Thyroid gland (tissue), 4 donors: ENCODE measurements around the gene MTG2. TPM values are rescaled to one million over a fixed set of nuclear protein-coding genes. Genes with fewer than 3 reads are reported as not detected.
A peak's percentile ranks its signal among the peaks of the same experiment; 100 is the strongest.

Source experiments
- DNase-seq, 2 donors: peaks; one replicate each; pipeline ENCODE4 v3.0.0-alpha.2; 2019
- H3K27ac ChIP-seq, 3 donors: fragments of 200-600 bp; sonication (generic); 1 replicate in 2 of 3; 2 replicates in 1 of 3; pipeline ENCODE4 v1.5.1; 2016 to 2019; ENCODE audit warnings: mild to moderate bottlenecking in 1 of 3, moderate library complexity in 1 of 3
- H3K27me3 ChIP-seq: fragments of 200-600 bp; sonication (generic); one replicate; pipeline ENCODE4 v1.5.1; 2019
- H3K36me3 ChIP-seq, 2 donors: fragments of 200-600 bp; sonication (generic); one replicate each; pipeline ENCODE4 v1.5.1; 2016 to 2019
- H3K4me1 ChIP-seq, 2 donors: fragments of 200-600 bp; sonication (generic); one replicate each; pipeline ENCODE4 v1.5.1; 2017 to 2019
- H3K4me3 ChIP-seq, 3 donors: fragments of 200-600 bp; sonication (generic); replicated peaks in 1 of 3; 1 replicate in 2 of 3; 2 replicates in 1 of 3; pipeline ENCODE4 v1.5.1; 2016; ENCODE audit warnings: mild to moderate bottlenecking in 1 of 3
- H3K9me3 ChIP-seq: fragments of 200-600 bp; sonication (generic); one replicate; pipeline ENCODE4 v1.5.1; 2017
- POLR2A ChIP-seq, 2 donors: fragments of 450-650 bp; IDR thresholded peaks; one replicate each; pipeline ENCODE4 v1.6.1; 2017; ENCODE audit warnings: antibody characterized with exemption in 2 of 2, mild to moderate bottlenecking in 2 of 2, moderate library complexity in 1 of 2
- WGBS, 2 donors: methylation state at CpG; one replicate each; pipeline ENCODE4 v1.1.5; 2017; 5-methylcytosine and 5-hydroxymethylcytosine counted together
- intact Hi-C: fragments of 100-400 bp; cut with DNase I; formaldehyde crosslinking; loops from one replicate; pipeline ENCODE4 v1.15.1; 2023
- total RNA-seq, 4 donors: library from RNA; depleted of rRNA; stranded (reverse); fragments of >200 nt; gene quantifications; one replicate each; pipeline ENCODE4 v1.2.3, GENCODE V29; 2016
- TF ChIP-seq, protein P1 (sequence below), 6 experiments: fragments of 200-600 bp in 3 of 6; fragments of 450-650 bp in 3 of 6; sonication (generic) in 3 of 6; IDR thresholded peaks; one replicate each; pipeline ENCODE4 v1.5.1; 2016 to 2019; ENCODE audit warnings: antibody characterized with exemption in 6 of 6, mild to moderate bottlenecking in 2 of 6, inconsistent platforms in 1 of 6, moderate library complexity in 1 of 6

Gene MTG2
- total RNA-seq, 4 donors from 2014 or later = 21.6 to 38.2 (median 33.4) TPM

DNA sequence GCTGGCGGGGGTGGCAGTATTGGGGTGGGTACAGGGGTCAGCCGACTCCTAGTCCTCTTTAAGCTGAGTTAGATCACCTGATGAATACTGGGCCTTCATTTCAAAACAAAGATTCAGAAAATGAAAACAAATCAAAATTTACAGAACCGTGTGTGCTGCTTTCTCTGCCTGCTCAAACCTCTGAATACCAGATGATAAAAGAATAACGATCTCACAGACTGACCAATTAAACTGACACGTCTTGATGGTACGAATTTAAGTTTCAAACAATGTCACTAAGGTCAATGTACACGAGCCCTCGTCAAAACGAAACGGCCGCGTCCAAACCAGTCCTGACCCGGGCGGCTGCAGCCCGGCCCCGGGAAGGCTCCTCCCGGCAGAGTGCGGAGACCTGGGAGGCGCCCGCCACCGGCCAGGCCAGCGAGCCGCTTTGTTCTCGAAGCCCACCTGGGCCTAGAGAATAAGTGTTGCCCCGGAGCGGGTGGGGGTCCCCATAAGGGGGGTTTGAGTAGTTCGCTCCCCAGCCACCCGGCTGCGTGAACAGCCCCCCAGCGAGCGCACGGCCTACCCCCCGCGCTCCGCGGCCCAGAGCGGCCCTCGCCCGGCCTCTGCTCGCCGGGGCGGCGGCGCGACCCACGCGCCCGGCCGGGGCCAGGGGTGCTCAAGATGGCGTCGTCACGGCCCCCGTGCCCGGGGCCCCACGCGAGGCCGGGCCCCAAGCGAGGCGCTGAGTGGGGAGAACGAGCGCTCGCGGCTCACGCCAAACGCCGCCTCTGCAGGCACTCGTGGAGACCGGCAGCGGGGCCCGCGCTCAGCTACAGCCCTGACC lies 40.4 kb upstream of the MTG2 start:
- Histone ChIP-seq H3K27me3 (no peaks in the 10 kb centered on the region), H3K4me1 (peaks cover 21 to 33% of the 10 kb centered on the region in 2 donors), H3K9me3 (no peaks in the 10 kb centered on the region), H3K27ac (peak overlapping the region; percentile 24 to 93 (median 76)), H3K4me3 (peak overlapping the region; percentile 43 to 76 (median 67)), H3K36me3 (peaks cover 26 to 34% of the 10 kb centered on the region in 2 donors)
- DNase-seq = peak in 1 of 2 donors; percentile 14
- intact Hi-C loops = loop anchor here (5.0 to 10.0 kb wide), 2 partner anchors 75 to 252 kb away; partner anchors contain the start of gene TAF4
- TF ChIP-seq, protein P1, sequence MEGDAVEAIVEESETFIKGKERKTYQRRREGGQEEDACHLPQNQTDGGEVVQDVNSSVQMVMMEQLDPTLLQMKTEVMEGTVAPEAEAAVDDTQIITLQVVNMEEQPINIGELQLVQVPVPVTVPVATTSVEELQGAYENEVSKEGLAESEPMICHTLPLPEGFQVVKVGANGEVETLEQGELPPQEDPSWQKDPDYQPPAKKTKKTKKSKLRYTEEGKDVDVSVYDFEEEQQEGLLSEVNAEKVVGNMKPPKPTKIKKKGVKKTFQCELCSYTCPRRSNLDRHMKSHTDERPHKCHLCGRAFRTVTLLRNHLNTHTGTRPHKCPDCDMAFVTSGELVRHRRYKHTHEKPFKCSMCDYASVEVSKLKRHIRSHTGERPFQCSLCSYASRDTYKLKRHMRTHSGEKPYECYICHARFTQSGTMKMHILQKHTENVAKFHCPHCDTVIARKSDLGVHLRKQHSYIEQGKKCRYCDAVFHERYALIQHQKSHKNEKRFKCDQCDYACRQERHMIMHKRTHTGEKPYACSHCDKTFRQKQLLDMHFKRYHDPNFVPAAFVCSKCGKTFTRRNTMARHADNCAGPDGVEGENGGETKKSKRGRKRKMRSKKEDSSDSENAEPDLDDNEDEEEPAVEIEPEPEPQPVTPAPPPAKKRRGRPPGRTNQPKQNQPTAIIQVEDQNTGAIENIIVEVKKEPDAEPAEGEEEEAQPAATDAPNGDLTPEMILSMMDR (IDR thresholded peaks at IDR 0.05) = no peak
- TF ChIP-seq POLR2A (IDR thresholded peaks at IDR 0.05) = no peak
- WGBS, 2 donors = 4 to 5% methylated on average over 13 to 14 of the region's 71 CpGs

DNA sequence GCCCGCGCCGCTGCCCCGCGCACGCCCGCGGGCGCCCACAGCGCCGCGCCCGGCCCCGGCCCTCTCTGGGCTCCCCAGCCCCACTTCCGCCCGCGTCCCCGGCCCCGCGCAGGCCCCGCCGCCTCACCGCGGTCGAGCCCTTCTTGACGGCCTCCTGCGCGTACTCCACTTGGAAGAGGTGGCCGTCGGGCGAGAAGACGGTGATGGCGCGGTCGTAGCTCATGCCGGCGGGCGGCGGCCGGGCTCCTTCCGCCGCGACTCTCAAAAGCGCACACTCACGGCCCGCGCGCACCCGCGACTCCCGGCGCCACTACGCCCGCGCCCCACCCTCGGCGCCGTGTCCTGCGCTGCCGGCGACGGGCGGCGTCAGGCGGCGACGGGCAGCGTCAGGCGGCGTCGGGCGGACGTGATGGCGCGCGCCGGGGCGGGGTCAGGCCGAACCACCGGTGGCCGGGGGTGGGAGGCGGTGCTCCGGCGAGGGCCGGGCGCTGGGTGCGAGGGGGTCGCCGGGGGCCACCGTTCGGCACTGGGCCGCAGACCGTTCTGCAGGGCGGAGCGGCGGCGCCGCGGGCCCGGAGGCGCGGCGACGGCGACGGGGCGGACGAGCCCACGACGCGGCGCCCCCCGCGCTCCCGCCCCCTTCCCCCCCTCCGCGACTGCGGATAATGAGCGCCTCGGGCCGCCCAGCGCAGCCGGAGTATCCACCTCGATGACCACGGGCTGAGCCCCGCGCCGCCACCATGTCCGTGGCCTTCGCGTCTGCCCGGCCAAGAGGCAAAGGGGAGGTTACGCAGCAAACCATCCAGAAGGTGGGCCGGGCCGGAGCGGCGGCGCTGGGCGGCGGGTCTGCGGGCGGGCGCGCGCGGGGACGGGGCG lies 39.5 kb upstream of the MTG2 start, which contains the start of the genes PSMA7 and SS18L1:
Gene PSMA7 (minus strand): TSS at position 314 of the 876 bp plus-strand sequence. CDS start 91 bp downstream, at position 223.
Gene SS18L1 (plus strand): TSS at position 689 of the 876 bp plus-strand sequence. CDS start 52 bp downstream, at position 741.
- DNase-seq = peak; percentile 86 to 87
- TF ChIP-seq POLR2A (IDR thresholded peaks at IDR 0.05) = peak; percentile 54 to 92
- TF ChIP-seq, protein P1 (IDR thresholded peaks at IDR 0.05) = no peak
- H3K9me3 ChIP-seq = no peaks in the 10 kb centered on the region
- H3K4me3 ChIP-seq = peak within 1 kb of the TSS; percentile 57 to 76 (median 67)
- H3K27ac ChIP-seq = peak within 1 kb of the TSS; percentile 70 to 93 (median 76)
- intact Hi-C loops = loop anchor here (5.0 to 10.0 kb wide), 2 partner anchors 76 to 251 kb away; partner anchors contain the start of gene TAF4
- peaks cover 18 to 25% of the 10 kb centered on the region in 2 donors for H3K36me3 ChIP-seq
- no peaks in the 10 kb centered on the region for H3K27me3 ChIP-seq
- whole genome bisulfite sequencing, 2 donors = no CpG with 5 or more reads among the region's 148 CpGs
- H3K4me1 ChIP-seq = peaks cover 21 to 33% of the 10 kb centered on the region in 2 donors

DNA sequence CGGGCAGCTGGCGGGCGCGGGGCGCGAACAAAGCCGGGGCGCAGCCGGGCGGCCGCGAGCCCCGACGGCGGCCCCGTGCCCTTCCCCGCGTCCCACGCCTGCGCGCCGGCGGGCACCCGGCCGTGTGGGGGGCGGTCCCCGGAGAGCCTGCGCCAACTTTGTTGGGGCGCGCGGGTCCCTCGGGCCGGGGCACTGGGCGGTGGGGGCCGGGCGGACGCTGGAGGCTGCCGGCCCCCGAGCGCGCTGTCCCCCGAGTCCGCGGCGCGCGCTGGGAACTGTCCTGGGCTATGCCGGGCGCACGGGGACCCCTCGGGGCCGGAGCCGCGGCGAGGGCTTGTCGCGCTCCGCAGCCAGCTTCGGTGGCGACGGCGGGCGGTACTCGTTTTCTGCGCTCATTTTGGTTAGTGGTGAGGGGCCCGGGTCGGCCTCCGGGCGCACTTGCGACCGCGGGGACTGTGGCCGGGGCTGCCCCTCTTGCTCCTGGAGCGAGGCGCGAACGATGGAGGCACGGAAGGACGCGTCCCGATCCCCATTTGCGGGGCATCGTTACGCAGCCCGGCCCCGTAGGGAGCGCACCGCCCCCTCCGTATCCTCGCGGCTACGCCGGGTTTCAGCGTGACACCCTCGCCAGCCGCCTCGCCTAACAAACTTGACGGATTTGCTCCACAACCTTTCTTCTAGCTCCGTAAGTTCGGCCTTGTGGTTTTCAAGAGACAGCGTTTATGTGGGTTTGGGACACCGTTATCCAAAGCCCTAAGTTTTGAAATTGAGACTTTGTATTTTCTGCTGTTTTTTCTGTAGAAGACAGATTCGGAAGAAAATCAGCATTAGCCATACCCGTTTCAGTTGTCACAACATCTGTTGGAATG lies 38.6 kb upstream of the MTG2 start:
- H3K27ac ChIP-seq = peak overlapping the region in 2 of 3 donors; percentile 43 to 93
- 1 to 3% methylated on average over 12 to 30 of the region's 104 CpGs for WGBS, 2 donors
- peak; percentile 57 to 63 for DNase-seq
- intact Hi-C loops = loop anchor here (5.0 to 10.0 kb wide), 2 partner anchors 77 to 251 kb away; partner anchors contain the start of gene TAF4
- TF ChIP-seq, protein P1 (IDR thresholded peaks at IDR 0.05) = no peak
- peak in 1 of 2 donors; percentile 25 for TF ChIP-seq POLR2A (IDR thresholded peaks at IDR 0.05)
- no peaks in the 10 kb centered on the region for H3K9me3 ChIP-seq
- H3K36me3 ChIP-seq = peaks cover 9 to 16% of the 10 kb centered on the region in 2 donors
- peak overlapping the region; percentile 57 to 76 (median 65) for H3K4me3 ChIP-seq
- H3K27me3 ChIP-seq = no peaks in the 10 kb centered on the region
- H3K4me1 ChIP-seq = peaks cover 21 to 37% of the 10 kb centered on the region in 2 donors

DNA sequence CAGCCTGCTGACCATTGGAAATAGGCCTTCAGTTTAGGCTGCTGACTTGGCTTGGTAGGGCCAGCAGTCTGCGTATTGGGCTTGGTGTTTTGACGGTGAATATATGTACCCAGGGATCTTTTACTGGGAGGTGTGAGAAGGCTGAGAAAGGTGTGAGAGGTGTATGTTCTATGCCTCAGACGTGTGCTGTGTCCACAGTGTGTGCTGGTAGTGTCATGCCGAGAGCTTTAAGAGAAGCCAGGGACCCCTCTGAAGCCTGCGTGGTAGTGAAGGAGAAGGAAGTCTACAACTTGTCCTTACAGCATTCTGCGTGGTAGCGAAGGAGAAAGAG lies 37.2 kb upstream of the MTG2 start:
- H3K4me1 ChIP-seq = peaks cover 21 to 39% of the 10 kb centered on the region in 2 donors

More for the DNA sequence above, 37.2 kb upstream of the MTG2 start:
- DNase-seq = no peak
- no peaks in the 10 kb centered on the region for H3K9me3 ChIP-seq
- H3K27ac ChIP-seq = no peak overlapping the region
- WGBS, 2 donors = 91 to 94% methylated on average over 7 of the region's 7 CpGs
- H3K4me3 ChIP-seq = no peak overlapping the region
- no peak for TF ChIP-seq POLR2A (IDR thresholded peaks at IDR 0.05)
- TF ChIP-seq, protein P1 (IDR thresholded peaks at IDR 0.05) = no peak
- intact Hi-C loops = loop anchor here (10.0 kb wide), 1 partner anchor 249 kb away; no protein-coding TSS in a partner anchor
- no peaks in the 10 kb centered on the region for H3K27me3 ChIP-seq
- H3K36me3 ChIP-seq = peaks cover 0 to 2% of the 10 kb centered on the region in 2 donors
